Measurements from ENCODE around the gene PBX1.

GRCh38 chr1:164672588-164672987 lies 113.6 kb downstream of the PBX1 start:
- TF ChIP-seq CTCF (IDR thresholded peaks at IDR 0.05; ENCODE audit: borderline replicate concordance, extremely low read depth, low read length, poor library complexity, severe bottlenecking) (no peak), EZH2 (IDR thresholded peaks at IDR 0.05; ENCODE audit: borderline replicate concordance, low read depth, low read length, severe bottlenecking) (no peak)

Measured in DND-41 (cell line).